Thyroid gland (tissue), 4 donors: Measurements from ENCODE around the gene C4orf50.

Experiments used
- POLR2A ChIP-seq, 2 donors: fragments of 450-650 bp; IDR thresholded peaks; one replicate each; pipeline ENCODE4 v1.6.1; 2017; ENCODE audit warnings: antibody characterized with exemption in 2 of 2, mild to moderate bottlenecking in 2 of 2, moderate library complexity in 1 of 2
- TF ChIP-seq, protein P1 (sequence below), 6 experiments: fragments of 200-600 bp in 3 of 6; fragments of 450-650 bp in 3 of 6; sonication (generic) in 3 of 6; IDR thresholded peaks; one replicate each; pipeline ENCODE4 v1.5.1; 2016 to 2019; ENCODE audit warnings: antibody characterized with exemption in 6 of 6, mild to moderate bottlenecking in 2 of 6, inconsistent platforms in 1 of 6, moderate library complexity in 1 of 6

DNA sequence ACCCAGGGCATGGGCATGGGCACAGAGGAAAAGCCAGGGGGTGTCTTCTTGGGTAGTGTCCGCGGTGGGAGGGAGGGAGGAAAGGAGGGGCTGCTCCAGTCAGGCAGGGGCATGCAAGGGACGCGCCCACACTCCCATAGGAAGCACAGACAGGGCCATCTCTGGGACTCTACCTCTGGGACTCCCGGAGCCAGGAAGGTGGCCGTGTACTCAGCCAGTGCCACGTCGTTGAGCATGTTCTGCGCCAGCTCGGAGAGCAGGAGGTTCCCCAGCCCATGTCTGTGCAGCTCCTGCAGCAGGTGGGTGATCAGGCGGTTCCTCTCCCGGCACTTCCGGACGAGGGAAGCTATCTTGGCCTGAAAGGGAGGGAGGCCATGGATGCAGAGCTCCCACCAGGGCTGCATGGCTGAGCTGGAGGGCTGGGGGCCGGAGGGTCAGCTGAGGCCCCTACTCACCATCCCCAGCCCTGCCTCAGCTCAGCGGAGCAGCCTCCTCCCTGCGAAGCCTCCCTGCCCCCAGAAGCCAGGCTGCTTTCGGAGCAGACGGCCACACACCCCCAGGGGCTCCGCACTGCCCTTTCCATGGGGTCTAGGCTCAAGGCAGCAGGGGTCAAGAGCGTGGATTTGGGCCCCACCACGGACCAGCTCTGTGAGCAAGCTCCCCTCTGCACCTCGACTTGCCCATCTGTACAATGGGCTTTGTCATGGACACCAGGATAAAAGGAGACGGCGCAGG lies 44.6 kb downstream of the C4orf50 start:
- TF ChIP-seq, protein P1, sequence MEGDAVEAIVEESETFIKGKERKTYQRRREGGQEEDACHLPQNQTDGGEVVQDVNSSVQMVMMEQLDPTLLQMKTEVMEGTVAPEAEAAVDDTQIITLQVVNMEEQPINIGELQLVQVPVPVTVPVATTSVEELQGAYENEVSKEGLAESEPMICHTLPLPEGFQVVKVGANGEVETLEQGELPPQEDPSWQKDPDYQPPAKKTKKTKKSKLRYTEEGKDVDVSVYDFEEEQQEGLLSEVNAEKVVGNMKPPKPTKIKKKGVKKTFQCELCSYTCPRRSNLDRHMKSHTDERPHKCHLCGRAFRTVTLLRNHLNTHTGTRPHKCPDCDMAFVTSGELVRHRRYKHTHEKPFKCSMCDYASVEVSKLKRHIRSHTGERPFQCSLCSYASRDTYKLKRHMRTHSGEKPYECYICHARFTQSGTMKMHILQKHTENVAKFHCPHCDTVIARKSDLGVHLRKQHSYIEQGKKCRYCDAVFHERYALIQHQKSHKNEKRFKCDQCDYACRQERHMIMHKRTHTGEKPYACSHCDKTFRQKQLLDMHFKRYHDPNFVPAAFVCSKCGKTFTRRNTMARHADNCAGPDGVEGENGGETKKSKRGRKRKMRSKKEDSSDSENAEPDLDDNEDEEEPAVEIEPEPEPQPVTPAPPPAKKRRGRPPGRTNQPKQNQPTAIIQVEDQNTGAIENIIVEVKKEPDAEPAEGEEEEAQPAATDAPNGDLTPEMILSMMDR (IDR thresholded peaks at IDR 0.05): no peak
- TF ChIP-seq POLR2A (IDR thresholded peaks at IDR 0.05): no peak
